Fibroblast of lung (primary cell): ENCODE data around the gene LRRC18. TPM values are rescaled to one million over a fixed set of nuclear protein-coding genes. Genes with fewer than 3 reads are reported as not detected.
A peak's percentile ranks its signal among the peaks of the same experiment; 100 is the strongest.

Experiments used
- DNase-seq, 2 donors: peaks; one replicate each; pipeline versions ENCODE4 v3.0.0 to v3.0.0-alpha.2; 2010; ENCODE audit warnings: low read depth in 2 of 2
- H2AFZ ChIP-seq: 2 replicates; pipeline ENCODE4 v1.5.1; 2012; ENCODE audit warnings: low read length, control low read depth, inconsistent platforms
- H3K27ac ChIP-seq: 2 replicates; pipeline ENCODE4 v1.5.1; 2011; ENCODE audit warnings: low read length, control low read depth; ENCODE audit not compliant: insufficient read depth
- H3K27me3 ChIP-seq: 2 replicates; pipeline ENCODE4 v1.5.1; 2011; ENCODE audit warnings: mild to moderate bottlenecking, low read length; ENCODE audit not compliant: control insufficient read depth, insufficient read depth
- H3K36me3 ChIP-seq: 2 replicates; pipeline ENCODE4 v1.5.1; 2011; ENCODE audit warnings: low read length; ENCODE audit not compliant: control insufficient read depth, insufficient read depth
- H3K4me1 ChIP-seq: 2 replicates; pipeline ENCODE4 v1.5.1; 2011; ENCODE audit warnings: low read length; ENCODE audit not compliant: control insufficient read depth, insufficient read depth; ENCODE audit errors: extremely low read depth
- H3K4me2 ChIP-seq: 2 replicates; pipeline ENCODE4 v1.5.1; 2011; ENCODE audit warnings: low read length, control low read depth; ENCODE audit not compliant: insufficient read depth; ENCODE audit errors: extremely low read depth
- H3K4me3 ChIP-seq, 4 experiments: fragments of 200-600 bp in 1 of 4; sonication (generic) in 1 of 4; replicated peaks in 1 of 4; 2 replicates each; pipeline ENCODE4 v1.5.1; 2011 to 2016; ENCODE audit warnings: low read length in 4 of 4, low read depth in 3 of 4, mild to moderate bottlenecking in 3 of 4, control low read depth in 2 of 4, inconsistent platforms in 1 of 4, mixed read lengths in 1 of 4; ENCODE audit not compliant: insufficient read depth in 1 of 4; ENCODE audit errors: control extremely low read depth in 1 of 4
- H3K79me2 ChIP-seq: 2 replicates; pipeline ENCODE4 v1.5.1; 2012; ENCODE audit warnings: mild to moderate bottlenecking, low read length, inconsistent platforms; ENCODE audit not compliant: control insufficient read depth, insufficient read depth
- H3K9ac ChIP-seq: 2 replicates; pipeline ENCODE4 v1.5.1; 2011; ENCODE audit warnings: mild to moderate bottlenecking, low read length, control low read depth; ENCODE audit not compliant: insufficient read depth
- H3K9me3 ChIP-seq: 2 replicates; pipeline ENCODE4 v1.5.1; 2012; ENCODE audit warnings: low read depth, low read length; ENCODE audit not compliant: control insufficient read depth, insufficient read depth
- H4K20me1 ChIP-seq: 2 replicates; pipeline ENCODE4 v1.5.1; 2011; ENCODE audit warnings: low read length; ENCODE audit not compliant: control insufficient read depth, insufficient read depth; ENCODE audit errors: extremely low read depth
- EZH2 ChIP-seq: IDR thresholded peaks from 2 replicates; pipeline ENCODE4 v1.5.1; 2012; ENCODE audit warnings: low read length, control low read depth, mild to moderate bottlenecking; ENCODE audit errors: missing control alignments
- polyA plus RNA-seq, 2 donors: library from polyadenylated mRNA; depleted of rRNA in 1 of 2; stranded (reverse) in 1 of 2; unstranded in 1 of 2; fragments of >200 nt; gene quantifications; 2 replicates each; pipeline ENCODE4 v1.2.1, GENCODE V29; 2011 to 2012; ENCODE audit warnings: missing spikeins in 1 of 2
- total RNA-seq: library from RNA; depleted of rRNA; stranded (reverse); fragments of >200 nt; gene quantifications from 2 replicates; pipeline ENCODE4 v1.2.1, GENCODE V29; 2014
- TF ChIP-seq, protein P1 (sequence below), 2 donors: IDR thresholded peaks in 1 of 2; conservative IDR thresholded peaks in 1 of 2; 1 replicate in 1 of 2; 2 replicates in 1 of 2; pipeline ENCODE4 v1.5.1; 2011 to 2012; ENCODE audit warnings: low read length in 2 of 2, control low read depth in 1 of 2, inconsistent platforms in 1 of 2, low read depth in 1 of 2, mild to moderate bottlenecking in 1 of 2

Gene LRRC18
- total and polyA plus RNA-seq, 2 donors (not counting 1 experiment from before 2014, with no cell fraction given): 0.66 TPM; not detected in 1

DNA sequence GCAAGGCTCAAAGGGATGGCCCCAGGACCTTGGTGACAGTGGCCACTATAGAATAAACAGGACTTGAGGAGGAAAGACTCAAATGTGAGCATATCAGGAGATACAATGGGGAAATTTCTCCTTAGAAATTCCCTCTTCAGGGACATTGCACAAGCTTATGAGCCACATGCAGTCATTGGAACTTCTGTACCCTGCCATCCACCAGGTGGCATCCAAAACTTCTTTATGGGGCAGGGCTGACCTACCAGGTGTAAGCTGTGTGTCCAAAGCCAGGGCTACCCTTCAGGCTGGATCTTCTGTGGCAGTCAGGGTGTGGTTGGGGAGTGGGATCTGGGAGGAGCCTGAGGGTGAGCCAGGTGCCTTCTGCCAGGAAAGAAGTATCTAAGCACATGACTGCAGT is 36.6 kb upstream of the LRRC18 start:
- peak in 1 of 2 donors; percentile 4 for DNase-seq

DNA sequence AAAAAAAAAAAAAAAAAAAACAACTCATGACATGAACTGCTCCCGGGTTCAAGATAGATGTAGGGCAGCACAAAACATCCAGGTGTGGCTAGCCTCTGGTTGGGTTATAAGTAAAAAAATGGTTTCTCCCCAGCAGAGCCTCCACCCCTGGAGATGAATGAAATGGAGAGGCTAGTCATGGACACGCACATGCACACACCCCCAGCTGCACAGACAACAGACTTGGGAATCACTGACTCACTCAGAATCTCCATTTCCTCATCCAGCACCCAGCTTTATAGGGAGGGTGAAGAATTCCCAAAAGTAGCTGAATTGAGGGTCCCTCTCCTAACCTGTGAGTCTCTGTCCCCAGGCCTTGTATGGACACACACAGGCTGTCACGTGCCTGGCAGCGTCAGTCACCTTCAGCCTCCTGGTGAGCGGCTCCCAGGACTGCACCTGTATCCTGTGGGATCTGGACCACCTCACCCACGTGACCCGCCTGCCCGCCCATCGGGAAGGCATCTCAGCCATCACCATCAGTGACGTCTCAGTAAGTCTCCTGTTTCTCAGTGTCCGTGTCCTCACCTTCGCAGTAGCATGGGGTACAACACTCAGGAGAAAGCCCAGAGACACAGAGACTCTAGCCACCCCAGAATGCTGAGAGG is 35.0 kb upstream of the LRRC18 start:
- Histone ChIP-seq H3K36me3 (no peaks in the 10 kb centered on the region), H3K4me3 (no peak overlapping the region), H3K9me3 (no peaks in the 10 kb centered on the region), H4K20me1 (no peaks in the 10 kb centered on the region), H3K79me2 (no peaks in the 10 kb centered on the region), H3K9ac (no peak overlapping the region), H2AFZ (no peak overlapping the region), H3K4me1 (no peaks in the 10 kb centered on the region), H3K27ac (no peak overlapping the region), H3K27me3 (peaks cover under 1% of the 10 kb centered on the region), H3K4me2 (no peak overlapping the region)
- TF ChIP-seq, protein P1, sequence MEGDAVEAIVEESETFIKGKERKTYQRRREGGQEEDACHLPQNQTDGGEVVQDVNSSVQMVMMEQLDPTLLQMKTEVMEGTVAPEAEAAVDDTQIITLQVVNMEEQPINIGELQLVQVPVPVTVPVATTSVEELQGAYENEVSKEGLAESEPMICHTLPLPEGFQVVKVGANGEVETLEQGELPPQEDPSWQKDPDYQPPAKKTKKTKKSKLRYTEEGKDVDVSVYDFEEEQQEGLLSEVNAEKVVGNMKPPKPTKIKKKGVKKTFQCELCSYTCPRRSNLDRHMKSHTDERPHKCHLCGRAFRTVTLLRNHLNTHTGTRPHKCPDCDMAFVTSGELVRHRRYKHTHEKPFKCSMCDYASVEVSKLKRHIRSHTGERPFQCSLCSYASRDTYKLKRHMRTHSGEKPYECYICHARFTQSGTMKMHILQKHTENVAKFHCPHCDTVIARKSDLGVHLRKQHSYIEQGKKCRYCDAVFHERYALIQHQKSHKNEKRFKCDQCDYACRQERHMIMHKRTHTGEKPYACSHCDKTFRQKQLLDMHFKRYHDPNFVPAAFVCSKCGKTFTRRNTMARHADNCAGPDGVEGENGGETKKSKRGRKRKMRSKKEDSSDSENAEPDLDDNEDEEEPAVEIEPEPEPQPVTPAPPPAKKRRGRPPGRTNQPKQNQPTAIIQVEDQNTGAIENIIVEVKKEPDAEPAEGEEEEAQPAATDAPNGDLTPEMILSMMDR (conservative IDR thresholded peaks at IDR 0.05 in 1 of 2, IDR thresholded peaks at IDR 0.05 in 1 of 2; ENCODE audit: low read depth in 1 of 2, low read length in 2 of 2): no peak
- no peak for TF ChIP-seq EZH2
- DNase-seq: no peak

More for the DNA sequence above, 36.6 kb upstream of the LRRC18 start:
- no peak overlapping the region for H3K4me2 ChIP-seq
- H3K27me3 ChIP-seq: peaks cover 3% of the 10 kb centered on the region
- no peak overlapping the region for H3K4me3 ChIP-seq
- no peak overlapping the region for H2AFZ ChIP-seq
- no peaks in the 10 kb centered on the region for H3K4me1 ChIP-seq
- H4K20me1 ChIP-seq: no peaks in the 10 kb centered on the region
- no peaks in the 10 kb centered on the region for H3K36me3 ChIP-seq
- no peaks in the 10 kb centered on the region for H3K9me3 ChIP-seq
- no peak overlapping the region for H3K9ac ChIP-seq
- H3K79me2 ChIP-seq: no peaks in the 10 kb centered on the region
- TF ChIP-seq, protein P1 (conservative IDR thresholded peaks at IDR 0.05 in 1 of 2, IDR thresholded peaks at IDR 0.05 in 1 of 2; ENCODE audit: low read depth in 1 of 2, low read length in 2 of 2): no peak
- H3K27ac ChIP-seq: no peak overlapping the region

DNA sequence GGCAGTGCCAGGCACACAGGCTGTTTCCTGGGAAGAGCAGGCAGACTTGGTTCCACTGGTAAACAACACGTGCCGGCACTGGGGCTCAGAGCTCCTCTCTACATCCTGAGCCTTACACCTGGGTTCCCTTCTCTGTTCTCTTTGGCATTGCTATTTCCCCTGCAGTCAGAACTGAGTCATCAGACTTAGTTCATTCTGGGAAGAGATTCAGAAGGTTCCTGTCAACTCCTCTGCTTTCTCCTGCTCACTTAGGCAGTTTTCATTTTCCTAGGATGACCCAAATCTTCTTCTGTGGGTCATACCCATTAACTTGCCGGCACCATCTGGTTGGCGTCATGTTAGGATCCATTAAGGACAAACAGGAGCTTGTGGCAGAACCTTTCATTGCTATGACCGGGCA is 33.4 kb upstream of the LRRC18 start:
- no peaks in the 10 kb centered on the region for H3K27me3 ChIP-seq
- no peaks in the 10 kb centered on the region for H3K4me1 ChIP-seq
- DNase-seq: no peak
- H2AFZ ChIP-seq: no peak overlapping the region
- H3K36me3 ChIP-seq: no peaks in the 10 kb centered on the region
- H4K20me1 ChIP-seq: no peaks in the 10 kb centered on the region
- H3K4me3 ChIP-seq: no peak overlapping the region
- H3K79me2 ChIP-seq: no peaks in the 10 kb centered on the region
- H3K4me2 ChIP-seq: no peak overlapping the region
- TF ChIP-seq, protein P1 (conservative IDR thresholded peaks at IDR 0.05 in 1 of 2, IDR thresholded peaks at IDR 0.05 in 1 of 2; ENCODE audit: low read depth in 1 of 2, low read length in 2 of 2): no peak
- TF ChIP-seq EZH2: no peak
- H3K9ac ChIP-seq: no peak overlapping the region
- H3K9me3 ChIP-seq: no peaks in the 10 kb centered on the region
- H3K27ac ChIP-seq: no peak overlapping the region
